Measurements from ENCODE around the gene PTPRJ. TPM values are rescaled to one million over a fixed set of nuclear protein-coding genes. Genes with fewer than 3 reads are reported as not detected.
"Not testable (repeated sequence)": the region's sequence is repeated elsewhere in the genome, so short reads cannot be mapped to it uniquely, and the experiment has no call there.

PTPRJ gene
- total RNA-seq, result 10 to 100 TPM in 1 of 2 experiments, 1 to 10 TPM in 1; 8.2 to 10.7 TPM

GRCh38 chr11:47980088-47980906 lies at the start of gene PTPRJ:
TSS of gene PTPRJ (plus strand) at chr11:47980559. CDS start at chr11:47980913, 354 bp downstream.
- intact Hi-C loops (cut with micrococcal nuclease), result no loop called here
- Mint-ChIP-seq H3K27ac (no peak within 1 kb of the TSS), H3K9me3 (no peaks in the 10 kb centered on the region), H3K36me3 (ENCODE audit: low read depth) (no peaks in the 10 kb centered on the region), H3K4me3 (peak within 1 kb of the TSS; percentile 82), H3K4me1 (ENCODE audit: low read depth) (peaks cover 29% of the 10 kb centered on the region), H3K27me3 (ENCODE audit: low read depth) (peaks cover 3% of the 10 kb centered on the region)
- CTCF ChIA-PET, result no interaction called here
- DNase-seq, result peak; percentile 60

- DNase-seq, result no peak
- no peaks in the 10 kb centered on the region for H3K27me3 Mint-ChIP-seq (ENCODE audit: low read depth)
- no peak overlapping the region for H3K4me3 Mint-ChIP-seq
- peaks cover 19% of the 10 kb centered on the region for H3K4me1 Mint-ChIP-seq (ENCODE audit: low read depth)
- no peak overlapping the region for H3K27ac Mint-ChIP-seq
- CTCF ChIA-PET, result interaction anchor here (0.6 to 9.5 kb wide), 17 partner anchors 16 to 189 kb away, joined by 3 to 194 read pairs (median 4); no protein-coding TSS in a partner anchor
- H3K36me3 Mint-ChIP-seq (ENCODE audit: low read depth), result no peaks in the 10 kb centered on the region
- intact Hi-C loops (cut with micrococcal nuclease), result loop anchor here (1.0 to 5.0 kb wide), 4 partner anchors 70 to 375 kb away; partner anchors contain the start of gene OR4S1
- H3K9me3 Mint-ChIP-seq, result no peaks in the 10 kb centered on the region
Observed at GRCh38 chr11:47932544-47932943, 47.8 kb upstream of the PTPRJ start.

- intact Hi-C loops (cut with micrococcal nuclease), result loop anchor here (1.0 to 5.0 kb wide), 7 partner anchors 17 to 374 kb away; partner anchors contain the start of gene OR4S1
- H3K9me3 Mint-ChIP-seq; DNase-seq; H3K27ac Mint-ChIP-seq; H3K27me3 Mint-ChIP-seq (ENCODE audit: low read depth); H3K36me3 Mint-ChIP-seq (ENCODE audit: low read depth); H3K4me3 Mint-ChIP-seq: not testable (repeated sequence)
- peaks cover 15% of the 10 kb centered on the region for H3K4me1 Mint-ChIP-seq (ENCODE audit: low read depth)
- CTCF ChIA-PET, result interaction anchor here (0.6 to 9.5 kb wide), 25 partner anchors 8 to 423 kb away, joined by 3 to 194 read pairs (median 5); no protein-coding TSS in a partner anchor
Observed at GRCh38 chr11:47933797-47934196, 46.6 kb upstream of the PTPRJ start.

DNA sequence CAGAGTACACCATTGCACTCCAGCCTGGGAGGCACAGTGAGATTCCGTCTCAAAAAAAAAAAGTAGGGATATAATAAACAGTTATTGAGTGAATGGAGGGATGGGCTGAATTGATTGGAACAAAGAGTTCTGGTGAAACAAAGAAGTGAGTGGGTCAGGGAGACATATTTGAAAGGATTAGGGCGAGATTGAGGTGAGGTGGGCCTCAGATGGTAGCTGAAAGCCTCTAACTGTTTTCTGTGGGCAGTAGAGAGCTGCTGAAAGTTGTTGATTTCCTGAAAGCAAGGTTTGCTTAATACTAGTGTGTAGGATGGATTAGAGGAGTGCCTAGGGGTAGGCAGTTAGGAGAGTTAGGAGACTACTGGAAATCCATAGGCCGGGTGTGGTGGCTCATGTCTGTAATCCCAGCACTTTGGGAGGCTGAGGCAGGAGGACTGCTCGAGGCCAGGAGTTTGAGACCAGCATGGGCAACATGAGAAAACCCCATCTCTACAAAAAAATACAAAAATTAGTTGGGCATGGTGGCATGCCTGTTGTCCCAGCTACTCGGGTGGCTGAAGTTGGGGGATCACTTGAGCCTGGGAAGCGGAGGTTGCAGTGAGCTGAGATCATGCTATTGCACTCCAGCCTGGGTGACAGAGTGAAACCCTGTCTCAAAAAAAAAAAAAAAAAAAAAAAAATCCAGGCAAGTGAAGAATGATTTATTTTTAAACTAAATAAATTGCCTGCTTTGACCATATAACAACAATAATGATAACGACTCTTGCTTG lies 41.4 kb upstream of the PTPRJ start:
- no peaks in the 10 kb centered on the region for H3K27me3 Mint-ChIP-seq (ENCODE audit: low read depth)
- no peak overlapping the region for H3K4me3 Mint-ChIP-seq
- H3K36me3 Mint-ChIP-seq (ENCODE audit: low read depth), result no peaks in the 10 kb centered on the region
- H3K4me1 Mint-ChIP-seq (ENCODE audit: low read depth), result peaks cover 6% of the 10 kb centered on the region
- CTCF ChIA-PET, result interaction anchor here (2.0 to 9.5 kb wide), 2 partner anchors 68 to 169 kb away, joined by 7 to 194 read pairs; no protein-coding TSS in a partner anchor
- intact Hi-C loops (cut with micrococcal nuclease), result no loop called here
- no peak overlapping the region for H3K27ac Mint-ChIP-seq
- DNase-seq, result no peak
- H3K9me3 Mint-ChIP-seq, result no peaks in the 10 kb centered on the region

DNA sequence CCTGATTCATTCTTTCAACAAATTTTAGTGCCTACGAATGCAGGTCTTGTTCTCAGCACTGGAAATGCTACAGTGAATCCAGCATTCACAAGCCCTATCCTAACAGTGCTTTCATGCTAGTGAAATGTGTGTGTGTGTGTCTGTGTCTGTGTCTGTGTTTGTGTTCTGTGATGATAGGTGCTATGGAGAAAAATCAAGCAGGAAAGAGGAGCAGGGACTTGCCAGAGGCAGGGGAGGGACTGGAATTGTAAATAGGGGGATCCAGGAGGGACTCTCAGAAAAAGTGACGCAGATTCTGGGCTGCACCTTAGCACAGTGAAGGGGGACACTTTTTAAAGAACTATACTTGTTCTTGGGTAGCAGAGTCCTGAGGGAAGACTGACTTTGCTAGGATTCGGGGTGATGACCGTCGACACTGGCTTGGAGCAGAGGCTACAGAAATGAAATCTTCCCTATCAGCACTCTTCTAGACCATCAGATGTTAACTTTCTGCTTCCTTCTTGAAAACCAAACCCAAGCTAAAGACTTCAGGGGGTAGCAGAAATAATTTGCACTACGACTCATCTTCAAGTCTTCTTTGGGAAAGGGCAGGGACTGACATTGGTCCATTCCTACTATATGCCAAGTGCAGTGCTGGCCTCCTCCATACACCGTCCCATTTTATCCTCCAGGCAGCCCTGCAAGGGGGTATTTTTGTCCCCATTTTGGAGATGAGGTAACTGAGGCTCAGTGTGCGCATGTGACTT lies 39.3 kb upstream of the PTPRJ start:
- no peaks in the 10 kb centered on the region for H3K36me3 Mint-ChIP-seq (ENCODE audit: low read depth)
- H3K4me1 Mint-ChIP-seq (ENCODE audit: low read depth), result peaks cover 4% of the 10 kb centered on the region
- intact Hi-C loops (cut with micrococcal nuclease), result no loop called here
- H3K4me3 Mint-ChIP-seq, result no peak overlapping the region
- no peak overlapping the region for H3K27ac Mint-ChIP-seq
- CTCF ChIA-PET, result no interaction called here
- H3K27me3 Mint-ChIP-seq (ENCODE audit: low read depth), result no peaks in the 10 kb centered on the region
- DNase-seq, result no peak
- no peaks in the 10 kb centered on the region for H3K9me3 Mint-ChIP-seq

- intact Hi-C loops (cut with micrococcal nuclease), result no loop called here
- no peaks in the 10 kb centered on the region for H3K27me3 Mint-ChIP-seq (ENCODE audit: low read depth)
- no peaks in the 10 kb centered on the region for H3K36me3 Mint-ChIP-seq (ENCODE audit: low read depth)
- H3K4me1 Mint-ChIP-seq (ENCODE audit: low read depth), result peaks cover 11% of the 10 kb centered on the region
- no peaks in the 10 kb centered on the region for H3K9me3 Mint-ChIP-seq
- no peak overlapping the region for H3K4me3 Mint-ChIP-seq
- H3K27ac Mint-ChIP-seq, result no peak overlapping the region
- DNase-seq, result no peak
- CTCF ChIA-PET, result interaction anchor here (0.7 kb wide), 1 partner anchor 77 kb away, joined by 3 read pairs; no protein-coding TSS in a partner anchor
Observed at GRCh38 chr11:47941907-47942558, 38.3 kb upstream of the PTPRJ start.

- Mint-ChIP-seq H3K4me3 (no peak overlapping the region), H3K36me3 (ENCODE audit: low read depth) (no peaks in the 10 kb centered on the region), H3K4me1 (ENCODE audit: low read depth) (peaks cover 23% of the 10 kb centered on the region), H3K27ac (no peak overlapping the region), H3K9me3 (no peaks in the 10 kb centered on the region), H3K27me3 (ENCODE audit: low read depth) (no peaks in the 10 kb centered on the region)
- intact Hi-C loops (cut with micrococcal nuclease), result no loop called here
- no peak for DNase-seq
- CTCF ChIA-PET, result interaction anchor here (5.0 kb wide), 1 partner anchor 10 kb away, joined by 21 read pairs; no protein-coding TSS in a partner anchor
Observed at GRCh38 chr11:47943721-47944586, 36.4 kb upstream of the PTPRJ start.

DNA sequence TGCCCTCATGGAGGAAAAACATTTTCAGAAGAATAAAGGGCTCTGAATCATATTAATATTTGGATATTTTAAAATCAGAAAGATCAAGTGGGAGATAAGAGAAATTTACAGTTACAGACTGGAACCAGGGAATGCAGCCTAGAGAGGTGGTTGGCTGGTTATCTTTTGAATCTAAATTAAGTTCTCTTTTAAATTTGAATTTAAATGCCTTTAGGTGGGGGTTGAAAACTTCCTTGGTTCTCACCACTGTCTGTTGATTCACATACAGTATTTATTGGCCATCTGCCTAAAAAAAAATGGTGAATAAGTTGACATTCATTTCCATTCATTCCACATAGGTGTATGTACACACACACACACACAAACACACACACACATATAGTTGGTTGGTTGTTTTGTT lies 35.7 kb upstream of the PTPRJ start:
- Mint-ChIP-seq H3K36me3 (ENCODE audit: low read depth) (no peaks in the 10 kb centered on the region), H3K4me1 (ENCODE audit: low read depth) (peaks cover 30% of the 10 kb centered on the region), H3K9me3 (no peaks in the 10 kb centered on the region), H3K4me3 (no peak overlapping the region), H3K27ac (no peak overlapping the region), H3K27me3 (ENCODE audit: low read depth) (no peaks in the 10 kb centered on the region)
- DNase-seq, result no peak
- CTCF ChIA-PET, result interaction anchor here (5.0 kb wide), 1 partner anchor 10 kb away, joined by 21 read pairs; no protein-coding TSS in a partner anchor
- intact Hi-C loops (cut with micrococcal nuclease), result no loop called here

- Mint-ChIP-seq H3K9me3 (no peaks in the 10 kb centered on the region), H3K36me3 (ENCODE audit: low read depth) (no peaks in the 10 kb centered on the region), H3K4me1 (ENCODE audit: low read depth) (peaks cover 38% of the 10 kb centered on the region), H3K27me3 (ENCODE audit: low read depth) (no peaks in the 10 kb centered on the region), H3K4me3 (no peak overlapping the region), H3K27ac (no peak overlapping the region)
- intact Hi-C loops (cut with micrococcal nuclease), result no loop called here
- peak; percentile 66 for DNase-seq
- CTCF ChIA-PET, result interaction anchor here (1.0 to 5.0 kb wide), 2 partner anchors 13 to 35 kb away, joined by 3 to 21 read pairs; no protein-coding TSS in a partner anchor
Observed at GRCh38 chr11:47946682-47947559, 33.4 kb upstream of the PTPRJ start.

- no peak overlapping the region for H3K27ac Mint-ChIP-seq
- intact Hi-C loops (cut with micrococcal nuclease), result no loop called here
- CTCF ChIA-PET, result interaction anchor here (0.6 to 5.0 kb wide), 3 partner anchors 14 to 164 kb away, joined by 3 to 21 read pairs (median 3); no protein-coding TSS in a partner anchor
- peaks cover 38% of the 10 kb centered on the region for H3K4me1 Mint-ChIP-seq (ENCODE audit: low read depth)
- DNase-seq, result no peak
- H3K36me3 Mint-ChIP-seq (ENCODE audit: low read depth), result no peaks in the 10 kb centered on the region
- no peaks in the 10 kb centered on the region for H3K9me3 Mint-ChIP-seq
- H3K27me3 Mint-ChIP-seq (ENCODE audit: low read depth), result no peaks in the 10 kb centered on the region
- no peak overlapping the region for H3K4me3 Mint-ChIP-seq
Observed at GRCh38 chr11:47948137-47948536, 32.2 kb upstream of the PTPRJ start.

Data from activated naive CD4-positive, alpha-beta T cell treated with anti-CD3 and anti-CD28 coated beads for 36 hours (primary cell).